ENCODE measurements around the gene APELA.
"Not testable (repeated sequence)": the region's sequence is repeated elsewhere in the genome, so short reads cannot be mapped to it uniquely, and the experiment has no call there.

Gene APELA

DNA sequence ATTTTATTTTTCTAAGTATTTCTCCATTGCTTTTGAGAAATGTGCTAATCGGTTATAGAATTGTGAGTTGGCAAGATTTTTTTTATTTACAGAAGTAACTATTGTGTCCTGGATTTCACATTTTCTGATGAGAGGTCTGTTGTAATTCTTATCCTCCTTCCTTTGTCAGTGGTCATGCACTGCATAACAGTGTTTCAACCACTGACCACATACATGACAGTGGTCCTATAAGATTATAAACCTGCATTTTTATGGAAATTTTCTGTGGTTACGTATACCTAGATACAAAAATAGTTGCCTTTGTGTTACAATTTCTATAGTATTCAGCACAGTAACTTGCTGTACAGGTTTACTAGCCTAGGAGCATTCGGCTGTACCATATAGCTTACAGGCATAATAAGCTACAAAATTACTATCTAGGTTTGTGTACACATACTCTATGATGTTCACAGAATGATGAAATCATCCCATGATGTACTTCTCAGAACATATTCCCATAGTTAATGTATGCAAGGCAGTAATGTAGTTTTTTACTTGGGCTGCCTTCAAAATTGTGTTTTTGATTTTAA, 47.8 kb downstream of the APELA start:
- no peak for DNase-seq (ENCODE audit: low read depth in 2 of 2, low spot score in 1 of 2)

DNA sequence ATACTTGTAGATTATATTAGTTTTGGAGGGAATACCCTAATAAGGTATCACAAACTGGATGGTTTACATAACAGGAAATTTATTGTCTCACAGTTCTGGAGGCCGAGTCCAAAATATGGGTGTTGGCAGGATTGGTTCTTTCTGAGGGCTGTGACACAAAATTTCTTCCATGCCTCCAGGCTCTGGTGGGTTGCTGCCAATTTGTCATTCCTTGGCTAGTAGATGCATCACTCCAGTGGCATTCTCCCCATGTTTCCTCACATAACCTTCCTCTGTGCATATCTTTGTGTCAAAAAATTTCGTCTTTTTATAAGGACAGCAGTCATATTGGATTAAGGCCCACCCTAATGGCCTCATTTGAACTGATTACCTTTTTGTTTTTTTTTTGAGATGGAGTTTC, 49.3 kb downstream of the APELA start:
- DNase-seq (ENCODE audit: low read depth in 2 of 2, low spot score in 1 of 2), result no peak

DNA sequence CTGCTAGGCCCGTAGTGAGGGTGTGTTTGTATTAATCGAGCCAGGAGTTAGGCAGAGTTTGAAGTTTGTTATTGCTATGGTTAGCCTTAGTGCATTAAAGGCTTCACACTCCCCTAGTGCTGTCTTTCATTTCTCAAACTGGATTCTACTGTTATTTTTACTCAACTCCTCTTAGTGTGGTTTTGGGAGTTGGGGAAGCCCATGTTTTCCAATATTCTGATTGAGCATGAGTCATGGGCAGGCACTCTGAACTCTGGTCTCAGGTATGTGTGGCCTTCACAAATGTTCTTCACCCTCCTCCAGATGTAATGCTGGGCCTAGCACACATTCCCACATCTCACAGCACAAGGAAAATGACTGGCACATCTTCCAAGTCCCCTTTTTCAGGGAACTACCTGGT, 50.1 kb downstream of the APELA start:
- not testable (repeated sequence) for DNase-seq (ENCODE audit: low read depth in 2 of 2, low spot score in 1 of 2)

DNA sequence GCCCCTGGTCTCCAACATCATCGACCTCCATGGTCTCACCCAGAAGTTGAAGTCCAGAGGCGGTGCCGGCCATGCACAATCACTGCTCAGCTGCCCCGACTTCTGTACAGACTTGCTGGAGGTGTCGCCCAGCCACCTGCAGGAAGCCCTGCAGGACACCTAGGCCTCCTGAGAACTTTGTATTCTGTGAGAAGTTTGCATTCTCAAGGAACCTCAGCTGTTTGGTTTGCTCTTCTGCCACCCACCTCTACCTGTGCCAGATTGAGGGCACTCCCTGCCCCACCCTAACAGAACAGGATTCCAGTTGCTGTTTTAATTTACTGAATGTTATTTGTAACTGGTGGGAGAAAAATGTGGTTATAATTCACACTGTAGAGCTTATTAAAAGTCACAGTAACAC, 53.7 kb downstream of the APELA start:
- no peak for DNase-seq (ENCODE audit: low read depth in 2 of 2, low spot score in 1 of 2)

DNA sequence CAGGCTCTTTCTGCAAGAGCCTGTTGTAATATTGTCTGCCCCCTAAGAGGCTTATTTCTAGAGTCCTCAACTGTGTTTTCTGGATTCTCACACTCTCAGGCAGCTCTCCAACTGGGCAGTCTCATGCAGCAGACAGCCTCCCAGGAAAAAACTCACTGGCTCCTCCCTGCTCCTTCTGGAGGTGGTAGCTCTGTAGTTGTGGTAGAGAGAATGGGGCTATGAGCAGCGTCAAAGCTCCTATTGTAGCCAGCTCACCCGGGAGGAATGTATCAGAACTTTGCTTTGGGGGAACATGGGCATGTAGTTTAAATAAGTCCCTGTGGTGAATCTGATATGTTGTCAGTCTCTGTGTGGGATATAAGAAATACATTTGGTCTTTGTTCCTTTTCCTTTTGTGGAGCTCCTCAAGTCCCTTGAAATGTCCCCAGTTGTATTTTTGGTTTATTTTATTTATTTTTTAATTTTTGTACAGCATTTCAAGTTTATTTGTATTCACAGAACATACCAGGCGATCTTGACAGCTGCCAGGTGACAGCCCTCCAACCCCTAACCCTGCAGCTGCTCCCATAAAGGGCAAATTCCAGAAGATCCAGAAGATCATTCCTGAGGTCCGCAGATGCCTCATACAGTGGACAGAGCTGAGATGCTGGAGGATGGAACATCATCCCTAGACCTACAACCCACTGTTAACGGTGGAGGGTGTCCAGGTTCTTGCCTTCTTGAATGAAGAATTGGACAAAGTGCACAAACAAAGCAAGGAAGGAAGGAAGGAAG, 54.8 kb downstream of the APELA start:
- DNase-seq (ENCODE audit: low read depth in 2 of 2, low spot score in 1 of 2), result no peak

DNA sequence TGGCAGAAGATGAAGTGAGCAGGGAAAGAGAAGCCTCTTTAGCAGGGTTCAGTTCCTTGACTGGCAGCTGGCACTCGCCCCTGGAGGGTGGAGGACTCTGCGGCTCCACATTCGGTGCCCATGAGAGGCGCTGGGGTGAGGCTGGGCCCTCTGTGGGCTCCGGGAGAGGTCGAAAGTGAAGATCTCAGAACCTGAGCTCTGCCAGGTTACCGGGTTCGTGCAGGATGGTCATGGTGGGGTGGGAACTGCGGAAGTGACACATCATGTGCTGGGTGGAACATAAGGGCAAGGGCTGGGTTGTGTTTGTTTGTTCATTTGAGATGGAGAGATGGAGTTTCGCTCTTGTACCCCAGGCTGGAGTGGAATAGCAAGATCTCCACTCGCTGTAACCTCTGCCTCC, 56.3 kb downstream of the APELA start:
- no peak for DNase-seq (ENCODE audit: low read depth in 2 of 2, low spot score in 1 of 2)

DNA sequence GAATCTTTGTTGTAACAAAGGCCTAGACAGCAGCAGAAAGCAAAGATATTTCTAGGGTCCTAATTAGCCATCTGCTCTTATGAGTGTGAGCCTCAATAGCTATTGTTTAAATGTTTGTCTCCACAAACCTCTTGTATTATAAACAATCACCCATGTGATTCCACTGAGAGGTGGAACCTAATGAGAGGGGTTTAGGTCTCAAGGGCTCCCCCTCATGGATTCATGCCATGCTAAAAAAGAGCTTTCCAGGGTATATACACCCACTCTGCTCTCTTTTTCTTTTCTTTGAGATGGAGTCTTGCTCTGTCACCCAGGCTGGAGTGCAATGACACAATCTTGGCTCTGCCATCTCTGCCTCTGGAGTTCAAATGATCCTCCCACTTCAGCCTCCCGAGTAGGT, 58.4 kb downstream of the APELA start:
- DNase-seq (ENCODE audit: low read depth in 2 of 2, low spot score in 1 of 2), result no peak

DNA sequence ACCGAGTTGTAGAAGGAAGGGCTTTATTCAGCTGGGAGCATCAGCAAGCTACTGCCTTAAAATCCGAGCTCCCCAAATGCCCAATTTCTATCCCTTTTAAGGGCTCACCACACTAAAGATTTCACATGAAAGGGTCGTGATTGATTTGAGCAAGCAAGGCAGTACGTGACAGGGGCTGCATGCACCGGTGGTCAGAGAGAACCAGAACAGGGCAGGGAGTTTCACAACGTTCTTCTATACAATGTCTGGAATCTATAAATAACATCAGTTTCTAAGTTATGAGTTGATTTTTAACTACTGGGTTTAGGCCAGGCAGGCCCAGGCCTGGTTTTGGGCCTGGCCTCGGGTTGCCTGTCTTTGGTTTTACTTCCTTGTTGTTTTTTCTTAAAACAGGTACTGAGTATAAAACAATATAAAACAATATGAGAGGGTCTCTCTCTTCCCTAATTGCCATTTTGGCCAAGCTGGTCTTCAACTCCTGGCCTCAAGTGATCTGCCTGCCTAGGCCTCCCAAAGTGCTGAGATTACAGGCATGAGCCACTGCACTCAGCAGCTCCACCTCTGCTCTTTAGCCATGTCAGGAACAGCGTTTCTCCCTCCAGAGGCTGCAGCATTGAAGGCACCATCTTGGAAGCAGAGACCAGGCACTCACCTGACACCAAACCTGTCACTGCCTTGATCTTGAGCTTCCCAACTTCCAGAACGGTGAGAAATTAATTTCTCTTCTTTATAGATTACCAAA, 59.1 kb downstream of the APELA start:
- not testable (repeated sequence) for DNase-seq (ENCODE audit: low read depth in 2 of 2, low spot score in 1 of 2)

DNA sequence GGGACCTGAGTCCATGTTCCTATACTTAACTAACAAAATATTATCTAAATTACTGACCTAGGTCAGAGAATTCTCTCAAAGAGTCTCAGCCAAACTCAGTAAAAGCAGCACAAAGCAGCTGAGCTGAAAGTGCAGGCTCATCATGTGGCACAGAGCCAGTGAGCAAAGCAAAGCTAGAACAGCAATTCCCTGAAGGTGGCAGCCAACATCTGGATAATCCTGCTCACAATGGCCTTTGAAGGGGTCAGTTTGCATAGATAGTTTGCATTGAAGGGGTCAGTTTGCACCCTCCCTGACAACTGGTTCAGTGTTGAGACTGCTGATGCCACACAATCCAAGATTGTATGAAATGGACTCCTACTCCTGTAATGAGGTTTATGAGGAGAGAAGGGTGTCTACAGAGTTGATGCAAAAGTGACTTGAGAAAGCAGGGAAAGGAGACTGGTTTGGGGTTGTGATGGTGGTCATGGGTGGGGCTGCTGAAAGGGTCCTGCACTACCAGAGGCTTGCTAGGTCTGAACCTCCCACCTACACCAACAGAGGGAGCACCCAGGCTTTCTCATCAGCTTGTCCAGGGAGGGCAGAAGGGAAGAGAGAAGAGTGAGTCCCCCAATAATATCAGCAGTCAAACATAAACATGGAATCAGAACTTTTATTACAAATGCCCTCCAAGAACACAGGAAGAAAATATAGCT, 60.7 kb downstream of the APELA start:
- DNase-seq (ENCODE audit: low read depth in 2 of 2, low spot score in 1 of 2), result no peak

DNA sequence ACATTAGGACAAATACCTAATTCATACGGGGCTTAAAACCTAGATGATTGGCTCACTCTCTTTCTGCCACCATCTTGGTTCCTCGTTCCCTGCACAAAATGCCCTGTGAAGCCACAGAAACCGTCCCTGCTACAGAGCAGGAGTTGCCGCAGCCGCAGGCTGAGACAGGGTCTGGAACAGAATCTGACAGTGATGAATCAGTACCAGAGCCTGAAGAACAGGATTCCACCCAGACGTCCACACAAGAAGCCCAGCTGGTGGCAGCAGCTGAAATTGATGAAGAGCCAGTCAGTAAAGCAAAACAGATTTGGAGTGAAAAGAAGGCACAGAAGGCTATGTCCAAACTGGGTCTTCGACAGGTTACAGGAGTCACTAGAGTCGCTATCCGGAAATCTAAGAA, 66.2 kb downstream of the APELA start:
- no peak for DNase-seq (ENCODE audit: low read depth in 2 of 2, low spot score in 1 of 2)

DNA sequence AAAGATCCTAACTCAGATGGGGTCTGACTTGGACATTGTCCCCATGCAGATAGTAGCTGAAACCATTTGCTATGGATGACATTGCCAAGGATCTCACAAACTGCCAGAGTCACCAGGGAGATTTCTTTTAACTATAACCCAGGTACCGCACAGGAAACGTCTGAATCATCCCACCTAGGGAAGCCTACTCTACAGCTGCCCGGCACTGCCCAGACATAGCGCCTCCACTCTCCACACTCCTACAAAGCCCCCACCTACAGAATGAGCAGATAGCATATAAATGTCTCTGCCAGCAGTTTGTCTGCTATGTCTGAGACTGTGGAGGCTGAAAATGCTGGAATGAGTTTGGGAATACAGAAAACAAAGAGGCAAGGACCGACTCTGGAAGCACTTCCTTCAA, 68.2 kb downstream of the APELA start:
- DNase-seq (ENCODE audit: low read depth in 2 of 2, low spot score in 1 of 2), result no peak

DNA sequence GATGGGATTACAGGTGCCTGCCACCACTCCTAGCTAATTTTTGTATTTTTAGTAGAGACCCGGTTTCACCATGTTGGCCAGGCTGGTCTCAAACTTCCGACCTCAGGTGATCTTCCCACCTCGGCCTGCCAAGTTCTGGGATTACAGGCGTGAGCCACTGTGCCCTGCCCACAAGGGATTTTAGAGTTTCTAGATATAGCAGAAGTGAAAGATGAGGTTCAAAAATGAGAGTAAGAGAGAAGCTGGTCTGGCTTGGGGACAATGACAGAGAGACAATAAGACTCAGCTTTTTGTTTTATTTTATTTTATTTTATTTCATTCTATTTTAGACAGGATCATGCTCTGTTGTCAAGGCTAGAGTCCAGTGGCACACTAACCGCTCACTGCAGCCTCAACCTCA, 69.8 kb downstream of the APELA start:
- DNase-seq (ENCODE audit: low read depth in 2 of 2, low spot score in 1 of 2), result no peak
